ENCODE measurements around the gene GATA5.

- TF ChIP-seq CTCF (IDR thresholded peaks at IDR 0.05 in 8 of 11, conservative IDR thresholded peaks at IDR 0.05 in 3 of 11) (no peak), POLR2A (IDR thresholded peaks at IDR 0.05) (no peak)
Measured at GRCh38 chr20:62517168-62517567, 41.4 kb upstream of the GATA5 start.

Data from spleen (tissue), 7 donors.